Measurements from ENCODE around the gene GYG2.

DNA sequence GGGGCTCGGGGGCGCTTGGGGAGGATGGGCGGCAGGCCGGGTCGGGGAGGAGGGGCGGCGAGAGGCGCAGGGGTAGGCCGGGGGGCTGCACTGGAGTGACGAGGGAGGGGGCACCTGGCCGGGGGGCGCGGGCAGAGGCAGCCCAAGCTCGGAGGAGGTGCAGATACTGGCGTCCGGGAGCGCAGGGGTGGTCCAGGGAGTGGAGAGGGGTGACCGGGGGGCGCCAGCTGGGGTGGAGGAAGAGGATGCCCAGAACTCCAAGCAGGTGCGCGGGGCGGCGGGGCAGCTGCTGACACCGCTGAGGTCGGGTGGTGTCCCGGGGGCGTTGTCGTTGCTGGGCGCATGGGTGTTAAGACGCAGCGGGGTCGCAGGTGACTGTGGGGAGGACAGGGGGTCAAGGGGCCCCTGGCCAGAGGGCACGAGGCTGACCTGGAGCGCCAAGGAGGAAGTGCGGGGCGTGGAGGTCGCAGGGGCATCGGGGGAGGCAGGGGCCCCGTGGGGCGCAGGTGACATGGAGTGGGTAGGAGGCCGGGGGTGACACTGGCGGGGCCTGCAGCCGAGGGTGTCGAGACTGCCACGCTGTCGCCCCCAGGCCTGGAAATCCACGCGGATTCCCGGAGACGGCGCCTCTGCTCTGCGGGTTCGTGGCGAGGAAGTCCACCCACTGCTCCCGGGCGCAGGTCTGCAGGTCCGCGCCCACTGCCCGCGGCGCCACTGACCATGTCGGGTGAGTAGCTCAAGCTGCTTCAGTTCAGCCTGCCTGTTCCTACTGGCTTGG, 928 bp downstream of the GYG2 start:
- TF ChIP-seq, protein P1, sequence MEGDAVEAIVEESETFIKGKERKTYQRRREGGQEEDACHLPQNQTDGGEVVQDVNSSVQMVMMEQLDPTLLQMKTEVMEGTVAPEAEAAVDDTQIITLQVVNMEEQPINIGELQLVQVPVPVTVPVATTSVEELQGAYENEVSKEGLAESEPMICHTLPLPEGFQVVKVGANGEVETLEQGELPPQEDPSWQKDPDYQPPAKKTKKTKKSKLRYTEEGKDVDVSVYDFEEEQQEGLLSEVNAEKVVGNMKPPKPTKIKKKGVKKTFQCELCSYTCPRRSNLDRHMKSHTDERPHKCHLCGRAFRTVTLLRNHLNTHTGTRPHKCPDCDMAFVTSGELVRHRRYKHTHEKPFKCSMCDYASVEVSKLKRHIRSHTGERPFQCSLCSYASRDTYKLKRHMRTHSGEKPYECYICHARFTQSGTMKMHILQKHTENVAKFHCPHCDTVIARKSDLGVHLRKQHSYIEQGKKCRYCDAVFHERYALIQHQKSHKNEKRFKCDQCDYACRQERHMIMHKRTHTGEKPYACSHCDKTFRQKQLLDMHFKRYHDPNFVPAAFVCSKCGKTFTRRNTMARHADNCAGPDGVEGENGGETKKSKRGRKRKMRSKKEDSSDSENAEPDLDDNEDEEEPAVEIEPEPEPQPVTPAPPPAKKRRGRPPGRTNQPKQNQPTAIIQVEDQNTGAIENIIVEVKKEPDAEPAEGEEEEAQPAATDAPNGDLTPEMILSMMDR (conservative IDR thresholded peaks at IDR 0.05) = no peak
- no peak for TF ChIP-seq ZFX (IDR thresholded peaks at IDR 0.05)

Measured in C4-2B (cell line).